ENCODE measurements around the gene WLS. TPM values are rescaled to one million over a fixed set of nuclear protein-coding genes. Genes with fewer than 3 reads are reported as not detected.
A peak's percentile ranks its signal among the peaks of the same experiment; 100 is the strongest.

WLS gene
- total and polyA plus RNA-seq, 4 donors = 27.3 to 128 (median 71.7) TPM

- Histone ChIP-seq H3K36me3 (ENCODE audit: control insufficient read depth in 4 of 4, insufficient read depth in 4 of 4, low read length in 4 of 4) (no peaks in the 10 kb centered on the region), H3K9ac (ENCODE audit: insufficient read depth in 1 of 2, low read length in 2 of 2) (peak overlapping the region in 1 of 2 donors; percentile 2), H3K27me3 (ENCODE audit: control insufficient read depth in 3 of 3, insufficient read depth in 3 of 3, low read length in 2 of 3) (no peaks in the 10 kb centered on the region), H3K9me3 (ENCODE audit: control insufficient read depth in 4 of 4, insufficient read depth in 3 of 4, low read length in 3 of 4) (no peaks in the 10 kb centered on the region), H3K4me3 (no peak overlapping the region), H3K4me1 (ENCODE audit: control insufficient read depth in 5 of 5, insufficient read depth in 5 of 5, low read length in 5 of 5) (peaks cover 4 to 46% (median 26%) of the 10 kb centered on the region in 5 donors), H3K27ac (ENCODE audit: low read depth in 1 of 2, low read length in 1 of 2) (peak overlapping the region in 1 of 2 donors; percentile 10)
- 84 to 87% methylated on average over 5 of the region's 5 CpGs for WGBS, 2 donors
- ATAC-seq (ENCODE audit: insufficient read depth, low FRiP score) (no peak), DNase-seq (no peak)
- TF ChIP-seq CTCF (IDR thresholded peaks at IDR 0.05; ENCODE audit: control extremely low read depth, extremely low read depth) = no peak
Observed at GRCh38 chr1:68202239-68202832, 30.0 kb downstream of the WLS start.

GRCh38 chr1:68201546-68202238 is 30.6 kb downstream of the WLS start:
- Histone ChIP-seq H3K9ac (ENCODE audit: insufficient read depth in 1 of 2, low read length in 2 of 2) (peak overlapping the region in 1 of 2 donors; percentile 2), H3K9me3 (ENCODE audit: control insufficient read depth in 4 of 4, insufficient read depth in 3 of 4, low read length in 3 of 4) (no peaks in the 10 kb centered on the region), H3K36me3 (ENCODE audit: control insufficient read depth in 4 of 4, insufficient read depth in 4 of 4, low read length in 4 of 4) (no peaks in the 10 kb centered on the region), H3K4me3 (no peak overlapping the region), H3K4me1 (ENCODE audit: control insufficient read depth in 5 of 5, insufficient read depth in 5 of 5, low read length in 5 of 5) (peaks cover 4 to 44% (median 23%) of the 10 kb centered on the region in 5 donors), H3K27ac (ENCODE audit: low read depth in 1 of 2, low read length in 1 of 2) (peak overlapping the region in 1 of 2 donors; percentile 10), H3K27me3 (ENCODE audit: control insufficient read depth in 3 of 3, insufficient read depth in 3 of 3, low read length in 2 of 3) (no peaks in the 10 kb centered on the region)
- 49 to 76% methylated on average over 7 of the region's 7 CpGs for WGBS, 2 donors
- ATAC-seq (ENCODE audit: insufficient read depth, low FRiP score) (no peak), DNase-seq (peak; percentile 68 to 92 (median 89))
- TF ChIP-seq CTCF (IDR thresholded peaks at IDR 0.05; ENCODE audit: control extremely low read depth, extremely low read depth) = no peak

GRCh38 chr1:68199603-68200002 is 32.7 kb downstream of the WLS start:
- DNase-seq (no peak), ATAC-seq (ENCODE audit: insufficient read depth, low FRiP score) (no peak)
- peaks cover 4 to 32% (median 12%) of the 10 kb centered on the region in 5 donors for H3K4me1 ChIP-seq (ENCODE audit: control insufficient read depth in 5 of 5, insufficient read depth in 5 of 5, low read length in 5 of 5)
- H3K27me3 ChIP-seq (ENCODE audit: control insufficient read depth in 3 of 3, insufficient read depth in 3 of 3, low read length in 2 of 3) = no peaks in the 10 kb centered on the region
- no peaks in the 10 kb centered on the region for H3K36me3 ChIP-seq (ENCODE audit: control insufficient read depth in 4 of 4, insufficient read depth in 4 of 4, low read length in 4 of 4)
- no peak overlapping the region for H3K9ac ChIP-seq (ENCODE audit: insufficient read depth in 1 of 2, low read length in 2 of 2)
- no peak overlapping the region for H3K27ac ChIP-seq (ENCODE audit: low read depth in 1 of 2, low read length in 1 of 2)
- H3K4me3 ChIP-seq = no peak overlapping the region
- WGBS, 2 donors = 91 to 94% methylated on average over 2 of the region's 2 CpGs
- no peaks in the 10 kb centered on the region for H3K9me3 ChIP-seq (ENCODE audit: control insufficient read depth in 4 of 4, insufficient read depth in 3 of 4, low read length in 3 of 4)
- no peak for TF ChIP-seq CTCF (IDR thresholded peaks at IDR 0.05; ENCODE audit: control extremely low read depth, extremely low read depth)

All from lung (tissue), 12 donors.